Raji (cell line): ENCODE measurements around the gene SNAPC4.

Experiments used
- POLR2A ChIP-seq: IDR thresholded peaks from 2 replicates; pipeline ENCODE4 v1.6.1; 2011; ENCODE audit warnings: low read depth, low read length, control low read depth; ENCODE audit not compliant: insufficient read depth

The SNAPC4 gene

GRCh38 chr9:136426787-136427186 is 26.8 kb upstream of the SNAPC4 start:
- TF ChIP-seq POLR2A, result no peak

- TF ChIP-seq POLR2A, result no peak
Measured at GRCh38 chr9:136424750-136425362, 24.9 kb upstream of the SNAPC4 start.

- TF ChIP-seq POLR2A, result no peak
Measured at GRCh38 chr9:136423432-136424146, 23.6 kb upstream of the SNAPC4 start.

GRCh38 chr9:136422876-136423275 is 22.9 kb upstream of the SNAPC4 start:
- TF ChIP-seq POLR2A, result no peak

GRCh38 chr9:136421791-136422190 is 21.8 kb upstream of the SNAPC4 start:
- TF ChIP-seq POLR2A, result no peak

GRCh38 chr9:136419092-136419420 is 19.1 kb upstream of the SNAPC4 start:
- TF ChIP-seq POLR2A, result no peak

- no peak for TF ChIP-seq POLR2A
Measured at GRCh38 chr9:136418182-136419091, 18.5 kb upstream of the SNAPC4 start.

- no peak for TF ChIP-seq POLR2A
Measured at GRCh38 chr9:136416914-136417313, 16.9 kb upstream of the SNAPC4 start.

GRCh38 chr9:136416427-136416826 is 16.5 kb upstream of the SNAPC4 start:
- no peak for TF ChIP-seq POLR2A

GRCh38 chr9:136412962-136413361 is 13.0 kb upstream of the SNAPC4 start:
- TF ChIP-seq POLR2A, result no peak

- no peak for TF ChIP-seq POLR2A
Measured at GRCh38 chr9:136411378-136411777, 11.4 kb upstream of the SNAPC4 start.

GRCh38 chr9:136410500-136411287 is 10.7 kb upstream of the SNAPC4 start, which contains the start of the genes ENTR1 and PMPCA:
Gene ENTR1 (minus strand): TSS chr9:136410614. CDS start chr9:136410397, 217 bp downstream.
Gene PMPCA (plus strand): TSS chr9:136410658. CDS start chr9:136410669, 11 bp downstream.
- TF ChIP-seq POLR2A, result peak; percentile 96

GRCh38 chr9:136409557-136410455 is 9.8 kb upstream of the SNAPC4 start:
- TF ChIP-seq POLR2A, result peak; percentile 25; the same call in 1 of the 2 replicates

GRCh38 chr9:136407911-136408310 is 7.9 kb upstream of the SNAPC4 start:
- no peak for TF ChIP-seq POLR2A
